SK-N-MC (cell line): Measurements from ENCODE around the gene IL1RAPL1.

ENCODE experiments used
- DNase-seq: peaks from one replicate; pipeline ENCODE4 v3.0.0-alpha.2; 2011; ENCODE audit warnings: low read depth, low spot score
- H3K27ac ChIP-seq: fragments of 200-600 bp; sonication (generic); 2 replicates; pipeline ENCODE4 v1.5.1; 2016; ENCODE audit warnings: mixed run types
- H3K36me3 ChIP-seq: fragments of 200-600 bp; sonication (generic); 2 replicates; pipeline ENCODE4 v1.6.1; 2017; ENCODE audit warnings: antibody characterized with exemption, low read length, mixed read lengths; ENCODE audit not compliant: insufficient read depth
- H3K4me3 ChIP-seq: fragments of 200-600 bp; sonication (generic); 2 replicates; pipeline ENCODE4 v1.5.1; 2016
- H3K9ac ChIP-seq: fragments of 200-600 bp; sonication (generic); 2 replicates; pipeline ENCODE4 v1.8.0; 2017; ENCODE audit warnings: mixed run types, mixed read lengths; ENCODE audit not compliant: insufficient read length
- H3K9me3 ChIP-seq: fragments of 200-600 bp; sonication (generic); 2 replicates; pipeline ENCODE4 v1.6.1; 2017; ENCODE audit warnings: low read depth, mild to moderate bottlenecking, antibody characterized with exemption, low read length, moderate library complexity, mixed read lengths
- EZH2 ChIP-seq: fragments of 200-600 bp; sonication (generic); IDR thresholded peaks from one replicate; pipeline ENCODE4 v1.6.1; 2017; ENCODE audit warnings: antibody characterized with exemption
- FOXP2 ChIP-seq: optimal IDR thresholded peaks from 2 replicates; pipeline ENCODE3; 2011; ENCODE audit warnings: mild to moderate bottlenecking, moderate library complexity; ENCODE audit not compliant: insufficient read depth; ENCODE audit errors: extremely low read length, control extremely low read depth
- POLR2AphosphoS5 ChIP-seq: IDR thresholded peaks from 2 replicates; pipeline ENCODE4 v1.6.1; 2012; ENCODE audit warnings: mild to moderate bottlenecking, low read depth, low read length, borderline replicate concordance

Gene IL1RAPL1

DNA sequence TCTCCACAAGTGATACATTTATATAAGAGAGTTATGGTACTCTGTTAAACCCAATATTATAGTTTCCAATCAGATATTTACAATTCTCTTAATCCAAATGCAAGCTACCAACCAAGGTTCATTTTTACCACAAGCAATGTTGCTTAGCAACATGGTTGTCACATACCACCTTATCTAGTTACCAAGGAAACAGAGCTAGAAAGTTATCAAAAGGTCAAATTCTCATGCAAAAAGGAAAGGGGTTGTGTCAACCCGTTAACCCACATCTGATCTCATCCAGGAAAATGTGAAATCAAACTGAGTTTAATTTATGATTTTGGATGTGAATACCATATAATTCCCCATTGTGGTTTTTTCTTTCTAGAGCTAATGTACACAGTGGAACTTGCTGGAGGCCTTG lies 1354.0 kb downstream of the IL1RAPL1 start:
- Histone ChIP-seq H3K27ac (no peak overlapping the region), H3K36me3 (no peaks in the 10 kb centered on the region), H3K9me3 (no peaks in the 10 kb centered on the region), H3K4me3 (no peak overlapping the region), H3K9ac (no peak overlapping the region)
- DNase-seq = no peak
- TF ChIP-seq POLR2AphosphoS5 = no peak
- TF ChIP-seq FOXP2 = no peak
- TF ChIP-seq EZH2 = no peak

DNA sequence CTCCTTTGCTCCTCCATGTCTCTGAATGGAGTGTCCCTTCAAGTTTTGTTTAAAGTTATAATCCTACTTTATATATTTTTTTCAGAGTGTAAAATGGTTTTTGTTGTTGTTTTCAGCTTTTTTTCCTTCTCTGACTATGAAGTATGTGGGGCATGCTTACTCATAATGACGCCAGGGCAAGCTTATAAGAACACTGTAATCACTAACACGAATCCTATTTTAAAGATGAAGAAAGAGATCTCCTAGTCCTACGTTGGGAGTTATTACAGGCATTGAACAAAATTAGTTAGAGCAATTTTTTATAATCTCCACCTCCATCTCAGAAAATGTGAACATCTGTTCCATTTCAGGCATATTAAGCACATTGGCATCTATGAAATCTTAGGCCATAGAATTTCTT lies 1360.0 kb downstream of the IL1RAPL1 start:
- no peak overlapping the region for H3K4me3 ChIP-seq
- DNase-seq = no peak
- TF ChIP-seq FOXP2 (no peak), EZH2 (no peak)
- H3K36me3 ChIP-seq = no peaks in the 10 kb centered on the region
- H3K9ac ChIP-seq = no peak overlapping the region
- H3K9me3 ChIP-seq = no peaks in the 10 kb centered on the region
- H3K27ac ChIP-seq = no peak overlapping the region

DNA sequence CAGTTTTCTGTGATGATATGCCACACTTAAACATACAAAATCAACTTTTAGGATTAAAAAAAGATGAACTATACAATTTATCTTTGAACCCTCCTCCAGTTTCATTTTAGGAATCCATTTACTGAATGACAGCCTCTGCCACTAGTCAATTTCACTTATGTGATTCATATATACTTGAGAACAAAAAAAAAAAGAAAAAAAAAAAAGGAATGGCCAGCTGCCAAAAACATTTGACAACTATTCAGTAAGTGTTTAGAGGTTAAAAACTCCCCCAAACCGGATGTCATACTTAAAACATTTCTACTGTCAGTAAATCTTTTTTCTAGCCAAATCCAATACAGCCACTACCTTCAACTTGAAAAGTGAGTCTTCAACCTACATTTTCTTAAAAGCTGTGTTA lies 1361.4 kb downstream of the IL1RAPL1 start:
- Histone ChIP-seq H3K9ac (no peak overlapping the region), H3K9me3 (no peaks in the 10 kb centered on the region), H3K36me3 (no peaks in the 10 kb centered on the region), H3K27ac (no peak overlapping the region), H3K4me3 (no peak overlapping the region)
- DNase-seq = no peak
- TF ChIP-seq POLR2AphosphoS5 = no peak
- TF ChIP-seq EZH2 = no peak
- no peak for TF ChIP-seq FOXP2

DNA sequence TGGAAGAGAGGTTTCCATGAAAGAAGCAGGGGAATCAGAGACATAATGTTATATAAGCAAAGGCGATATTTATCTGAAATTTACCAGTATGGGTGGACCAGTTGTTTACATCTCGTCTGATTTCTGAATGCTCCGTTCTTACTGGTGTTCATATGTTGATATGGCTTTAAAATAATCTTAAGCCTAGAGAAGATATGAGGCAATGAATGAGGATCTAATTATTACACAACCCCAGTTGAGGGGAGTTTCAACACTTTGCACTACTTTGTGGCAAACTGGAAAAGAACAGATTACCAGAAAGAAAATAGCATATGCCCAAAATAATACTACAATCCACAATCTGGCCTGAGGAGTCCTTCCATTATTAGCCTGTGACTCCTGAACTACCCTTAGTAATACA lies 1364.8 kb downstream of the IL1RAPL1 start:
- Histone ChIP-seq H3K27ac (no peak overlapping the region), H3K4me3 (no peak overlapping the region), H3K9me3 (no peaks in the 10 kb centered on the region), H3K36me3 (no peaks in the 10 kb centered on the region), H3K9ac (no peak overlapping the region)
- TF ChIP-seq EZH2 (no peak), POLR2AphosphoS5 (no peak)
- no peak for DNase-seq

DNA sequence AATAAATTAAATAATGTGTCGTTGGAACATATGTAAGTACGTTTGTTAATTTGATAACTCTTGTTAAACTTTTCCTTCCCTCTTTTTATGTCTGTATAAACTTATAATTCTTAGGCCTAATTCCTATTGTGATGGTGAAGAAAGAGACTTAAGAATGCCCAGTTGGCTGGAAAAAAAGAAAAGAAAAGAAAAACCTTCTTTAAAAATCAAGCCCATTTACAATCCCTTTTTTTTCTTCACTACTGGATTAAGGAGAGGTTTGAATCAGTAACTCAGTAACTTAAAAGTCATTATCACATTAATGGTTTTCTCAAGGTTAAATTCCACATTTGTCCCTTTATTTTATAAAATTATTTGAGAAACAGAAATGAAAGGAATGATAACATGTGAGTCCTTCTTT lies 1374.8 kb downstream of the IL1RAPL1 start:
- H3K9me3 ChIP-seq = no peaks in the 10 kb centered on the region
- H3K9ac ChIP-seq = no peak overlapping the region
- no peak overlapping the region for H3K4me3 ChIP-seq
- no peaks in the 10 kb centered on the region for H3K36me3 ChIP-seq
- no peak overlapping the region for H3K27ac ChIP-seq
- no peak for TF ChIP-seq POLR2AphosphoS5
- no peak for TF ChIP-seq FOXP2
- TF ChIP-seq EZH2 = no peak
- no peak for DNase-seq

GRCh38 chrX:29965634-29966033 lies 1378.4 kb downstream of the IL1RAPL1 start:
- no peaks in the 10 kb centered on the region for H3K9me3 ChIP-seq
- DNase-seq = no peak
- H3K27ac ChIP-seq = no peak overlapping the region
- H3K9ac ChIP-seq = no peak overlapping the region
- H3K4me3 ChIP-seq = no peak overlapping the region
- H3K36me3 ChIP-seq = no peaks in the 10 kb centered on the region
- TF ChIP-seq POLR2AphosphoS5 (no peak), FOXP2 (no peak), EZH2 (no peak)

- Histone ChIP-seq H3K36me3 (no peaks in the 10 kb centered on the region), H3K4me3 (no peak overlapping the region), H3K9me3 (no peaks in the 10 kb centered on the region), H3K27ac (no peak overlapping the region), H3K9ac (no peak overlapping the region)
- no peak for DNase-seq
- TF ChIP-seq POLR2AphosphoS5 = no peak
- no peak for TF ChIP-seq FOXP2
- TF ChIP-seq EZH2 = no peak
These were observed 1404.8 kb downstream of the IL1RAPL1 start for GRCh38 chrX:29992083-29992482.

DNA sequence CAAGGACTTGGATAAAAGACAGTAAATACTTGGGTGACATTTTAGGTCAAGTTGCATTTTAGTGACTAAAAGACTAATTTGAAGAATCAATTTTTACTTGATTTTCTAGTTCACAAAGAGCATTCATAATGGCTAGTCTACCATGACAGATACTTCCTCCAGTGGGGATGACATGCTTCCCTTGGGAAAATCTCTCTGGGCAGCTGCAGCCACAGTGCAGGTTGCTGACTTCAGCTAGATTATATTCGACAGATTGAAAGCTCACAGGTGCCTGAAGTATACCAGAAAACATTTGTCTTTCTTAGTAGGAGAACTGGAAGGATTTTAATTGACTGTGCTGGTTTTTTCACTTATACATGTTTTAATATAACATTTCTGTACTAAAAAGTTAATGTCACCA lies 1418.6 kb downstream of the IL1RAPL1 start:
- no peaks in the 10 kb centered on the region for H3K36me3 ChIP-seq
- no peaks in the 10 kb centered on the region for H3K9me3 ChIP-seq
- TF ChIP-seq EZH2 = no peak
- no peak for TF ChIP-seq FOXP2
- no peak for TF ChIP-seq POLR2AphosphoS5
- H3K27ac ChIP-seq = no peak overlapping the region
- H3K9ac ChIP-seq = no peak overlapping the region
- no peak for DNase-seq
- H3K4me3 ChIP-seq = no peak overlapping the region
